Erythroblast (primary cell): ENCODE results near the gene GPBAR1.

ENCODE experiments used
- GATA1 ChIP-seq: IDR thresholded peaks from 2 replicates; pipeline ENCODE4 v1.6.1; 2011; ENCODE audit warnings: low read depth, mild to moderate bottlenecking, control low read depth, low read length, moderate library complexity
- POLR2A ChIP-seq: IDR thresholded peaks from 2 replicates; pipeline ENCODE4 v1.6.1; 2011; ENCODE audit warnings: mild to moderate bottlenecking, low read length

GRCh38 chr2:218276986-218277755 lies 16.4 kb downstream of the GPBAR1 start:
- TF ChIP-seq POLR2A = no peak
- TF ChIP-seq GATA1 = no peak
